NCI-H1417 treated with DMSO at 0.1 percent for 48 hours (cell line): ENCODE results near the gene PDGFRB.

Experiments
- DNase-seq: peaks from one replicate; lab custom pipeline; 2025; lab: John Stamatoyannopoulos, UW

The PDGFRB gene

DNA sequence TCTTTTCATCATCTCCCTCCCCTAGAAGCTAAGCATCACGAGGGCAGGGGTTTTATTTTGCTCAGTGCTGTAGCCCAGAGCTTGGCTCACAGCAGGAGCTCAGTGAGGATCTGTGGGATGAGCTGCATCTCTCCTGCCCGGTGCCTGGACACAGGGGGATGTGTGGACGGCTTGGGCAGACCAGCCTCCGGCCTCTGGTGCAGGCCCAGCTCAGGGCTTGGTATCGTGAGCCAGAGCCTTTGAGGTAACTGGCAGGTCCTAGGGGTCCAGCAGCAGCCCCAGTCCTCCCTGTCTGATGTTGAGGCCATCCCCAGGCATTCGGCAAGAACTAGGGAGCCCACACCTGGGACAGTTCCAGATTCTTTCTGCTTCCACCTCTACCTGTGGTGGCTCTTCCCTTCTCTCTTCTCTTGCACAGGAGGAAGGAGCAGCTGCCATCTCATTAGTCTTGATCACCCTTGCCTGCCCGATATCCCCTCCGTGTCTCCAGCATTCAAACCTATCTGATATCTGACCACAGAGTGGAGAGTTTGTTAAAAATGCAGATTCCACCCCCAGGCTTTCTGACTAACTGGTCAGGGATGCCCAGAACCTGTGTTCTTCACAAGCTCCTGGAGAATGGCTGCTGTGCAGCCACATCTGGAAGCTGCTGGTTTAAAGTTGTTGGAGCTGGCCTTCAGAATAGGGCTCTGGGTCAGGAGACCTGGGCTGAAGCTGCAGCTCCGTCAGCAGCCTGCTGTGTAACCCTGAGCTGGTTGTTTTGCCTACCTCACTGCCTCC lies 26.3 kb upstream of the PDGFRB start:
- DNase-seq = no peak

DNA sequence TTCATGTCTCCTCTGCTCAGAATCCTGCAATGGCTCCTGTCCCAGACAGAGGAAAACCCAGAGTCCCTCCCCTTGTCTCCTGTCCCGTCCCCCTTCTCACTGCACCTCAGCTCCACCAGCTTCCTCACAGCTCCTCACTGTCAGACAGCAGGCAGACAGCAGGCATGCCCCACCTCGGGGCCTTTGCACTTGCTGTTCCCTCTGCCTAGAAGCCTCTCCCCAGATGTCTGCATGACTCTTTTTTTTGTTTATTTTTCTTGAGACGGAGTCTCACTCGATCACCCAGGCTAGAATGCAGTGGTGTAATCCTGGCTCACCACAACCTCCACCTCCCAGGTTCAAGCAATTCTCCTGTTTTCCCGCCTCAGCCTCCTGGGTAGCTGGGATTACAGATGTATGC lies 25.4 kb upstream of the PDGFRB start:
- DNase-seq = no peak

- DNase-seq = no peak
Measured at GRCh38 chr5:150180241-150181026, 24.8 kb upstream of the PDGFRB start.

GRCh38 chr5:150179019-150179620 lies 23.5 kb upstream of the PDGFRB start:
- no peak for DNase-seq

DNA sequence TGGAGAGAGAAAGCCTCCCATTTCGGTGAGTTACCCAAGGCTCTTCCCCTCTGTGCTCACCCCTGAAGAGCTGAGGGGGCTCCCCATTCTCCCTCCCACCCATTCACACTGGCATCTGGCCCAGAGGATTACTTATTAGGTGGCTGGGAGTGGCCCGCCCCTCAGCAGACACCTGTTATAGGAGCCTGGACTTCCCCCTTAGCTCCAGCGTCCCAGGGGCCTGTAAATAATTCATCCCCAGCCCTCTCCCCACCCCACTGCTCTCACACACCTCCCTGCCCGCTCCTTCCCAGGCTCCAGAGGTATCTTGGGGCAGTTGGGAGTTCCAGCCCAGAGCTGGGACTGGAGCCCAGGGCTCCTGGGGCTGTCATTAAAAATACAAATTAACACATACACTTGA lies 22.6 kb upstream of the PDGFRB start:
- DNase-seq = no peak

- no peak for DNase-seq
Measured at GRCh38 chr5:150177721-150178120, 22.1 kb upstream of the PDGFRB start.

DNA sequence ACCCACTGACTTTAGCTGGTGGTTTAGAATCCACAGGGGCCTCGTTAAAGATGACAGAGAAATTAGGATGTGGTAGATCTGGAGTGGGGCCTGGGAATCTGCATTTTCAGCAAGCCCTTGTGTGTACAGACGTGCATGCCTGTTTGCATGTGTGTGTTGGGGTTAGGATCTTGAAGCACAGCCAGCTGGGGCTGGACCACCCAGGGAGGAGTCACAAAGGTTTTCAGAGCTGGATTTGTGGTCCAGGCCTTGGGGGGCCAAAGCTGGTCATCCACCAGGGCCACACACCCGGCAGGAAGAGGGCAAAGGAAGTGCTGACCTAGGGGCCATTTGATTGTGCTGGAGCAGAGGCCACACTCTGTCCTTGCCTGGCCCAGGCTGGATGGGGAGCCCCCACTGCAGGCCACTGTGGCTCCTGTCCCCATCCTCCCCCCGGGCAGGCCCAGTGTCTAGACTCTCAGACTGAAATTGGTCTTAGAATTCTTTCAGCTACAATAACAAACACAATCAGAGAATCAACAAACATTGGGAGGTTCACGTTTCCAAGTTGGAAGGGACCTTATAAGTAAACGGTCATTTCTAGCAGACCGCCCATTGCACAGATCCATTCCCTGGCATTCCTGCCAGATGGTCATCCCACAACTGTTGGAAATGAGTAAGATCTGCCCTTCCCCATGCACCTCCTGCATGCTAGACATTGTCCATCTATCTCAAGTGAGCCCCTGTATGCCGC lies 21.3 kb upstream of the PDGFRB start:
- DNase-seq = no peak

DNA sequence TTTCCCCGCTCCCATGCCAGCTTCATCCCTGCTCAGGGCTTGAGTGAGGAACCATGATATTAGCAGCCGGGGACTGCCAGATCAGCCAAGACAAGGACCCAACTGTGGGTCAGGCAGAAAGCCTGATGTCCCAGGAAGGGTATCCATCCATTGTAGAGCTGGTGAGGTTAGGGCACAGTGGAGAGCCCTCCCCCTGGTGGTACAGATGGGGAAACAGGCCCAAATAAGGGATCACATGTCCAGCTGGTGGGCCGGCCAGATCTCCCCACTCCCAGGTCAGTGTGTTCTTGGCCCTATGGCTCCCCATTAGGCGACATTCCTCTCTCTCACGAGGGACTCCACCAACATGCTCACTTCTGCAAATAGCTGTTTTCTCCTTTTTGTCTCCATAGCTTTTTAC lies 19.9 kb upstream of the PDGFRB start:
- no peak for DNase-seq

GRCh38 chr5:150175076-150175475 lies 19.4 kb upstream of the PDGFRB start:
- DNase-seq = no peak

DNA sequence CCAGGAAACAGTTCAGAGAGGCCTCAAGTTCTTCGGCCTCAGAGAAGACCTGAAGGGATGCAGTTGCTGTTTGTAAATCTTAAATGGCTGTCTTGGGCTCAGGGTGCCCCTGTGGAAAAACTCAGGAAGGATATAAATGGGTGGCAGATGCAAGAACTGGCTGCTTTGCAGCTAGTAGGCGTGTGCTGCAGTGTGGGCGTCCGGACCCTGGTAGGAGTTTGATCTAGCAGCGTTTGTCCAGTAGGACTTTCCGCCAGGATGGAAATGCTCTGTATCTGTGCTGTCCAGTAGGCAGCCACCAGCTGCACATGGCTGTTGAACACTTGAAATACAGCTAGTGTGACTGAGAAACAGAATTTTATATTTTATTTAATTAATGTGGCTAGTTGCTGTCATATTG lies 18.6 kb upstream of the PDGFRB start:
- no peak for DNase-seq

DNA sequence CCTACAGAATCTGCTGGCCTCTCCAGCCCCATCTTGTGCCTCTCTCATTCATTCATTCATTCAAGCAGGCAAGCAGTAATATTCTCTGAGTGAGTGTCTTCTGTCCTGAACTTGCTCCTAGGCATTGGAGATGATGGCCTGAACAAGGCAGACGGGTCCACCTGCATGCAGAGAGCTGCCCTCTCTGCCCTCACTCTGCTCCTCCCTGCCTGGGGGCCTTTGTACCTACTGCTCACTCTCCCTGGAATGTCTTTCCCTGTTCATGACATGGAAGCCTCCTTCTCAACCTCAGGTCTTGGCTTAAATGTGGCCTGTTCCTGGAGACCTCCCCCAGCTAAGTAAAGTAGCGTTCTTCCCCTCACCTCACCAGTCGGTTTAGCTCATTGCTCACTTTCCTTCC lies 17.5 kb upstream of the PDGFRB start:
- DNase-seq = no peak

DNA sequence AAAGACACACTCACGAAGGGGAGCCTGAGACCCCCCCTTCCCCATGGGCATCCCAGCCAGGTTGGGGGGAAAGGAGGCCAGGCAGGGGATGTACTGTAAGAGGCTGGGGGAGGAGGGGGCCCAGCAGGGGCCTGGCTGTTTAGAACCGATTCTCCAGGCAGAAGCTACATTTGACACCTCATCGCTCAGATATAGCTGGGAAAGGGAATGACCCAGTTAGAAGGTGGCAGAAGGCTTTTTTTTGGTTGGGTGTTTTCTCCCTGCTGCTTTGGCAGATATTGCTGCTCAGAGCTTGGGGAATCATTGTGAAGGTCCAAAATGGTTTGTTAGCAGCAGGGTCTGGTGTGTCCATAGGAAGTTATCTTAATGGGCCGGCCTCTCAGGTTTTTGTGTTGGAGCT lies 16.9 kb upstream of the PDGFRB start:
- DNase-seq = no peak

DNA sequence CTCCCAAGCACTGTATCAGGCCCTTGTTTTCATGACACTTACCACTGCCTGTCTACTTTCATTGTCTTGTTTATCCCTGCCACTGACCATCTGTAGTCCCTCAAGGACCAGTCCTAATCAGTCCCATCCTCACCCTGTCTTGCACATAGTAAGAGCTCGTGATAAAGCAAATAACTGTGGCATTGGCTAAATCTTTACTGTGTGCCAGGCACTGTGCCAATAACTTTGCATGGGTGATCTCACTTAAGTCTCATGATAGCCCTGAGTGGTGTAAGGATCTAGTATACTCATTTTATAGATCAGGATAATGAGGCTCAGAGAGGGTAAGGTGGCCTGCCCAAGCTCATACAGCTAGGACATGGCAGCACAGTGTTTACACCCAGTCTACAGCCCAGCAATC lies 16.5 kb upstream of the PDGFRB start:
- no peak for DNase-seq

DNA sequence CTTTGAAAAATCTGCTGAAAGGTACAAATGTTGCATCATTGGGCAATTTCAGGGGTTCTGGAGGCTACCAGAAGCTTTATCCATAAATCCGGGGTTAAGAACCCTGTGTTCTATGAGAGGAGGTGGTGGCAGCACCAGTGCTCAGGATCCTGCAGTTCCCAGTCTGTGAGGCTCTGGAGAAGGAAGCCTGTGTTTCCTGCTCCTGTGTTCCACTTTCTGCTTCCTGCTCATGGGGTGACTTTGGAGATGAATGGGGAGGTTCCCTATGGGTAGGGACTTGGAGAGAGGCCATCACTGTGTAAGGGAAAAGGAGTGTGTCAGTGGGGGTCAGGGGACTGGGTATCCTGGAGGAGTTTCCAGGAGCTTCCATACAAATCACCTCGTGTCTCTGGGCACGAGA lies 13.2 kb upstream of the PDGFRB start:
- DNase-seq = no peak

DNA sequence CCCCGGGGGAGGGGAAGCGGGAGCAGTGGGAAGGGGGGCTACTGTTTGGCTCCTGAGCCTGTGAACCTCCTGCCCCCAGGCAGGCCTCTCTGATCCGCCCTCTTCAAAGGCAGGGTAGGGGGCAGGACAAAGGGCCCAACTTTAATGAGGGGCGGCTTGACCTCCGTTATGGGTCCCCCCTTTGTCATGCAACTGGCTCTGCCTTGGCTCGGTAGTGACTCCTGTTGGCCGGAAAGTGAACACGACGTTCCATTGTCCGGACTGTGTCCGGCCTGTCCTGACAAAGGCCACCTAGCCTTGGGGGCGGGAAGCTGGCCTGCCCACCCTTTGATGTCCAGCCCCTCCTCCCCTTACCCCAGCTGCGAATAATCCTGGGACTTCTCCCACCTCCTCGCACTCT lies 12.3 kb upstream of the PDGFRB start:
- no peak for DNase-seq

- DNase-seq = no peak
Measured at GRCh38 chr5:150167512-150167850, 11.8 kb upstream of the PDGFRB start.

GRCh38 chr5:150166650-150167511 lies 11.2 kb upstream of the PDGFRB start, which contains the start of gene CDX1:
Gene CDX1 (plus strand): TSS chr5:150166778. CDS start chr5:150166877, 99 bp downstream.
- DNase-seq = no peak

GRCh38 chr5:150166037-150166649 lies 10.5 kb upstream of the PDGFRB start:
- DNase-seq = no peak

- no peak for DNase-seq
Measured at GRCh38 chr5:150164211-150164980, 8.8 kb upstream of the PDGFRB start.

DNA sequence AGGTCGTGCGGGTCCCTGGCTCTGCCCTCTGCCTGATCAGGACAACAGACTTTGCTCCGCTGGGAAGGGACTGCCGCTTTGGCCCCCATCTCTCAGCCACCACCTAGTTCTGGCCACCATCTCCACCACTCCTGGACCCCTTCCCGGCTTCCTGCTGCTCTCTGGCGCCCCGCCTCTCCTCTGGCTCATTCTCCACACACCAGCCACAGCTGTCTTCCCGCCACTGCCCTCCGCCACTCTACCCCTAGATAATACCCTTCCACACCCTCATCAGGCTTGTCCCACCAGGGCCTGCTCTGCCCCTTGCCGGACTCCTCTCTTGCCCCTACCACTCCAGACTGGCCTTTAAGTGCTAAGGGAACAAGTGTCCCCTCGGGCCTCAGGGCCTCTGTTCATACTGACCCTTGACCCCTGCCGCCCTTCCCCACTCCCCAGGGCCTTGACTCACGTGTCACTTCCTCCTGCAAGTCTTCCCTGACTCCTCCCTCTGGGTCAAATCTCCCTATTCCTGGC lies 8.0 kb upstream of the PDGFRB start:
- no peak for DNase-seq
